Suppressor macrophage treated with lipopolysaccharide for 1 hour (primary cell): Measurements from ENCODE around the gene TRDMT1.

Source experiments
- DNase-seq, 3 donors: peaks; one replicate each; pipeline ENCODE4 v3.0.0-alpha.2; 2020 to 2022

TRDMT1 gene

DNA sequence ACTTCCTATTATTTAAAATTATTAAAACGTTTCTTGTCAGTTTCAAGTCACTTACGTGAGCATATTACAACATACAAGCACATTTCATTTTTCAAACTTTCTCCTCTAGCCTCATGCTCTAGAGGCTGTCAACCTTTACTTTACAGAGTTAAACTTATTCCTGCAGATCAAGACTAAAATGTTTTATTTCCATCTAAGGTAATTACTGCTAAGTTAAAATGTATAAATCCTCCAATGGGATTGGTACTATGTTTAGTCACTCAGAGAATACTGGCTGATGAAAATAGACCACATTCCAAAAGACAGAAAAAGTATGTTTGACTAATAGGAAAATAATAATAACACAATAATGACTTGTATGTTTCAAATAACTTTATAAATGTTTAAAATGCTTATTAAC lies 8.4 kb upstream of the TRDMT1 start:
- peak in 2 of 3 donors; percentile 33 to 42 for DNase-seq

DNA sequence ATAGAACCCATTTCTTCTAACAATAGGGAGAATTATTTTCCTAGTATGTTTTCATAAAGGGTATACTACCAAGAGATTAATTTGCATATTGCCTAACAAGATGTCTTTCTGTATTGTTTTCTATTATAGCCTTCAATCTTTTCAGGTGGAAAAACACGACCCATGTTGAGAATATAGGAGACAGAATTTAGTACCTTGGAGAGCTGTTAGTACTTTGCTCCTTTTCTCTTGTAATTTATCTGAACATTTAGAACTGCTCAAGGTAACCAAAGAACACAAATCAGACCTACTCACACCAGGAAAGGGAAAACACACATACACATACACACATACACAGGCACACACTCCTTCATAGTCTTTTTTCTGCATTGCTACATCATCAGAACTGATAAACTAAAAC lies 7.8 kb upstream of the TRDMT1 start:
- DNase-seq = no peak

DNA sequence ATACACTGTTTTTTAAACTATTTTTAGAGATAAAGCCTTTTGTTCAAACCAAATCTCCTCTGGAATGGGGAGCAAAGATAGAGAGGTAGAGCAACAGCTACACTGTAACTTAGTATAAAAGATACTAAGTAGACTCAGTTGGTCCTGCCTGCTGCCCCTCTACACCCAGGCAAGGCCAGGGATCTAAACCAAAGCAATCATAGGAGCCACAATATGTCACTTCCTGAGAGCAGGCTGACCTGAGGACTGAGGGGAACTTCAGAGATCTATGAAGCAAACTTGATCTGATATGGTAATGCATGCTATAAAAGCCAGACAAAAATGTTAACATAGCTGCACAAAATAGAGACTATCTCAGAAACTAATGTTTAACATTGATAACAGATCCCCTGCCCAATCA lies 7.0 kb upstream of the TRDMT1 start:
- peak in 1 of 3 donors; percentile 22 for DNase-seq

DNA sequence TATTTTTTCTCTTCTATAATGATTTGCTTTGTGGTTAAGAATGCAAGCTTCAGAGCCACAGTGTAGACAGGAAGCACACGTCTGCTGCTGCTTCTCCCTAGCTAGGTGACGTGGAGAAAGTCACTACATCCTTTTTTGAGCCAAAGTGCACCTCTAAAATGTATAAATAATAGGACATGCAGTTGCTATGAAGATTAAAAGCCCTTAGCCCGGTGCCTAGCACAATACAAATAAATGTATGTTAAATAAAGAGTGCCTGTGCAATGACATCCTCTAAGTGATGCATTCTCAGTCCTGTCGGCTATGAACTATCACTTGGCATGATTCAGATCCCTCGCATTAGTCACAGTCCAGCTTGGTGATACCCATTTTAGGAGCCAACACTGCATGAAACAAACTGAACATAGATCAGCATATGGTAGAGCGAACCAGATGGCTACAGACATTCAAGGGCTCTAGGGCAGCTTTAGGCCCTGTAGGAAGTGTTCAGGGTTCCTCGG lies 4.8 kb upstream of the TRDMT1 start:
- peak; percentile 74 to 90 (median 87) for DNase-seq

DNA sequence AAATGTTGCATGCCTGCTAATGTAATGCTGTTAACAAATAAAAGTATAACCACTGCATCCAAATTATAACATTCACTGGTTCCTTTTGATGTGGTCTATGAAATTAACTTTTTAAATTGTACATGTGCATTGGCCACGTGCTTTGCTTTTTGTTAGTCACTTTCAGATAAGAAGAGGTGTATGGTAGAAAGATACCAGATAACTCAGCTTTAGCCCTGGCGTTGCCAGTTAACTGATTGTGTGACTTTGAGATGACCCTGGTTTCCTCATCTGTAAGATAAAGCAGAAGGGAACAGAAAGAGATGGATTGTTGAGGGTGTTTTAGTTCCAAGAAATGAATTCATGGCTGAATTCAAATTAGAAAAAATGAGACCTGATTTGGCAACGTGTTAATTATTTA lies 1.9 kb upstream of the TRDMT1 start:
- DNase-seq = no peak

DNA sequence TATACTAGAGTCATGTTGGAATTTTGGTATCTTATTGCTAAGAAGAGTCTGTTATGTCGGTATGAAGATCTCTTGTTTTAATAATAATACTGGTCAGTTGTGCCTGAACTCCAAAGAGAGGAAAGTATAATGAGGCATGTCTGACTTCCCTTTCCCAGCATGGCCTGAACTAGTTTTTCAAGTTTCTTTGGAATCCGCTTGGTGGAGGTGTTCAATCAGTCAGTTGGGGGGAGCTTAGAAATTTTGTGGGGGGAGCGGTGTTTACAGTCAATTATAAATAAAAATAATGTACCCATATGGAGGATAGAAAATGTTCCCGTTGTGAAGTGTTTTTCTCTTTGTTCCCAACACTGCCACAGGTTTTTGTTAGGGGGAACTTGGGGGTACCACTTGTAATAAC lies 1.5 kb upstream of the TRDMT1 start:
- no peak for DNase-seq

DNA sequence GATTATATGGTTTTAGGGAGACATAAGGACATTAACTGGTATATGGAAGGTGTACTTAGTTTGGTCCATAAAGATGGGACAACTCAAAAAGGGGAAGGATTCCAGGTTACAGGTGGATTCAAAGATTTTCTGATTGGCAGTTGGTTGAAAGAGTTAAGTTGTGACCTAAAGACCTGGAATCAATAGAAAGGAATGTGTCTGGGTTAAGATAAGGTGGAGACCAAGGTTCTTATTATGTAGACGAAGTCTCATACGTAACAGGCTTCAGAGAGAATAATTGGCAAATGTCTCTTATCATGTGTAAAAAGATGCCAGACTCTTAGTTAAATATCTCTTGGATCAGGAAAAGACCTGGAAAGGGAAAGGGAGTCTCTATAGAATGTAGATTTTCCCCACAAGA lies 1.0 kb upstream of the TRDMT1 start:
- DNase-seq = no peak

DNA sequence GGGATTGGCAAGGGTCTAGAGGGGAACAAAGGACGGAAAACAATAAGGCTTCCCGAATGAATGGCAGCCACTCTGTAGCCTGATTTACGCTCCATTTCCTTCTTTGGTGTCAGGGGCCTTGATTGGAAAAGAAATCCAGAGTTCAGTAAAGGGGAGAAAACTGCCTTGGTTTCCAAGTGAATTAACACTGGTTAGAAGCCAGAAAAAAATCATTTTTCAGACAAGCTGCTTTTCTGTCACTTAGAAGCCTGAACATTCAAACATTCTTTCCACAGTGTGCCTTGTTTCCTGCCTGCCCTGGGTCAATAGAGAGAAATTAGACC lies 283 bp upstream of the TRDMT1 start:
- DNase-seq = no peak

DNA sequence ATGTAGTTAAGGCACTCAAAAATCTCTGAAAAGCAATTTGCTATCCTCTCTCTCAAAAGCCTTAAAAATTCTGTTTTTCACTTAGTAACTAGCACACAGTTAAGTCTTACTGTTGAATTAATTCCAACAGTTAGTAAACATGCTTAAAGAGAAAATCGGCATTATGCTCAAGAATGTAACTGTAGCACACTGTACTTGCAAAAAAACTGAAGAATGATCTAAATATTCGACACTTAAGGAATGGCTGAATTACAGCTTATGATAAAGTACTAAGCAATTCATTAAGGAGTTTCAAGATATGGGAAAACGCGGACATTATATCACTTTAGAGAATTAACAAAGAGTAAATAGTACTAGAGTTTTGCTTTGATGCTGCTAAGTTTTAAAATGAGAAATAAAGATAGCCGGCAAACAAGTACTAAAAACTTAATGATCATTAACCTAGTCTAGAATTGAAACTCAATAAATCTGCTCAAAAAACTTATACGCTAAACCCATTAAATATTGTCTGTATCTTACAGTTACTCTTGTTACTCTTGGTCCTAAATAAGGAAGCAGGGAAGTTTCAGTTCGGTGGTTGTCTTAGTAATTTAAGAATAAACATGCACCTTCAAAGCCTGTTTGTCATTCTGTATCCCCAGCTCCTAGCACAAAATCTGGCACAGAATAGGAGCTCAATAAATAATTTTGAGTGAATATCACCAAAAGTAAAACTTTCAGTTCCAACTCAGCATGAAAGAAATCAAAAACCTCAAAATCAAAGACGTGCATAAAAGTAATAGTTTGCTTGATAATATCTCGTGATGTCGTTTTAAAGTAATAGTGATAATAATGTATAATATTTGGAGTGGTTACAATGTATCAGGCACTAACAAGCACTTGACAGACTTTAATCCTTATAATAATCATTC lies 1.2 kb downstream of the TRDMT1 start:
- DNase-seq = peak; percentile 45 to 73 (median 66)

DNA sequence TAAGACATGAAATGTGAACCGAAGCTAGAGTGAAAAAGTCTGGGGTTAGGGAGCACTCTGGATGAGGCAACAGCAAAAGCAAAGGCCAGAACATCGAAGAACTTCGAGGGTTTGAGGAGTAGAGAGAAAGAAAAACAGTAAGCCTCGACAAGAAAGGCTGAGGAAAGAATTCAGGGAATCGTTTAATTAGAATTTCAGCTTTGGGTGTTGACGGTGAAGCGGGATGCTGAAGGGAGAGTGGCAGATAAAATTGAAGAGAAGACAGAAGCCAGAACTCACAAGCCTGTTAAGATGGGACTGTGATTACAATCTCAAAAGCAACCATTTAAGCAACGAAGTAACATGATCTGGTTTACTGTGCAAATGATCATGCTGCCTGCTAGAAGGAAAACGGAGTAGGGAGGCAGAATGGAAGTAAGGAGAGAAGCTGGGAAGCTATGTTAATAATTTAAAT lies 2.1 kb downstream of the TRDMT1 start:
- DNase-seq = no peak

DNA sequence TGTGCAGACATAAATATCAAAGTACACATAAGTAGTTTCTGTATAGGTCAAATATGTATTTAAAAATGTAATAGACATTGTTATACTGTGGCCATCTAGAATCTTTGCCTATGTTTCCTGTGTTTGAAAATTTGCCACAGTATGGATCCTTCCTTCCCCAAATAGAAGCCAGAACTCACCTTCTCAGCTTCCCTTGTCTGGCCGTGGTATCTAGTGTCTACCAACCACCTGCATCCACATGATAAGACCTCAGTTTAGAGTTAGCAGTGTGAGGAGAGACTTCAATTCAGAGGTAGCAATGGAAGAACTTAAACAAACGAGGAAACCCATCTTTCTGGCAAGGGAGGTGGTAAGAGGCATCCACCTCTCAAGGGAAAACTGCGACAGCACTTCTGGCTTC lies 4.9 kb downstream of the TRDMT1 start:
- no peak for DNase-seq

DNA sequence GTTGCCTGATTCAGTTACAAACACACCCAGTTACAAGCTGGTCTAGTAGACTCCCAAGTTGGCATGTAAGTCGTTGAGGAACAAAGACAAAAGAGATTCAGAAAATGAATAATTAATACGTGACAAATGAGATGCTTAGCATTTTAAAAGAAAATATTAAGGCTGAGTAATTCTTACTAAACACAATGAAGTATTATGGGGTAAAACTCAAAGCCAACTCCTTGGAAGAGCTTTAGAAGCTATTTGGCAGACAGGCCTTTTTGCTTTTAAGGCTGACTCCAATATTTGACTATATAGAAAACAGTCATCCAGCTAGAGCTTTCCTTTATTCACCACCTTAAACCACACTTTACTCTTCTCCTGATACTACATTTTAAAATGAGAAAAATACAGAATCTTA lies 5.4 kb downstream of the TRDMT1 start:
- DNase-seq = no peak

DNA sequence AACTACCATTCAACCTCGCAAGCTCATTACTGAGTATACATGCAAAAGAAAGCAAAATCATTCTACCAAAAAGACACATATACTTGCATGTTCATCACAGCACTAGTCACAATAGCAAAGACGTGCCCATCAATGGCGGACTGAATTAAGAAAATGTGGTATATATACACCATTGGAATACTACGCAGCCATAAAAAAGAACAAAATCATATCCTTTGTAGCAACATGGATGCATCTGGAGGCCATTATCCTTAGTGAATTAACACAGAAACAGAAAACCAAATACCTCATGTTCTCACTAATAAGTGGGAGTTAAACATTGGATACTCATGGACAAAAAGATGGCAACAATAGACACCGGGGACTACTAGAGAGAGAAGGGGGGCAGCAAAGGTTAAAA lies 6.4 kb downstream of the TRDMT1 start:
- DNase-seq = no peak

DNA sequence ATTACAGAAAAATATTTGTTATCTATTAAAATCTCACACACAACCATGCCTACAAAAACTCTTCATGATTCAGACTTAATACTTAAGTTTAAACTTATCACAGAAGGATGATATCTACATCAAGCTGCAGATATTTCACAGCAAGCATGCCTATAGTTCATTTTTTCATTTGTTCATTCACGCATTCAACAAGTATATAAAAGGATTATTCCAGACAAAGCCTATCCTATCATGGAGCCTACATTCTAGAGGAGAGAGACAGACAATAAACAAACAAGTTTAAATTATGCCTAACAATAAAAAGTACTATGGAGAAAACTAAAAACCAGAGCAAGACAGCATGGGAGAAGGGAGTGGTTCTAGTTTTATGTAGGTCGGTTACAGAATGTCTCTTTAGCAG lies 10.9 kb downstream of the TRDMT1 start:
- DNase-seq = no peak

DNA sequence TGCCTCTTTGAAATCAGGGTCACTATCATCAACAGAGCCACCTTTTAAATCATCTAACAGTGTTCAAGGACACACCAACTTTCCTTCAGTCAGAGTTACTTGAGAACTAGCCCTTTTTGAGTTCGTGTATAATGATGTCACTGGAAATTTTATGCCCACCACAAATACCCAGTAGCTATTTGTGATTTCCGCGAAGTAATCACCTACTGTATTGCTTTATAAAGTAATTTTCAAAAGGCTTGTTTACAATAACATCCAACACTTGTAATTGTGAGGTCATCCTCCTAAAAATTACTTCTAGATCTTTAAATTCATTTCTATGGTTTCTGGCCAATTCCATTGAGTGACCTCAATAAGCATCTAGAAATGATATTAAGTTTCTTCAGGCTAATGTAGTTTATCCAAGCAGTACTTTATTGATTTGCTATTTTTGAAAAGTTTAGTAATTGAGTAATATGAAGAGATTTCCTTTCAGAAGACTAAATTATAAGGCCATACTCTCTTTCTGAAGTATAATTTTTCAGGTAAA lies 12.8 kb downstream of the TRDMT1 start:
- peak; percentile 28 to 71 (median 47) for DNase-seq

DNA sequence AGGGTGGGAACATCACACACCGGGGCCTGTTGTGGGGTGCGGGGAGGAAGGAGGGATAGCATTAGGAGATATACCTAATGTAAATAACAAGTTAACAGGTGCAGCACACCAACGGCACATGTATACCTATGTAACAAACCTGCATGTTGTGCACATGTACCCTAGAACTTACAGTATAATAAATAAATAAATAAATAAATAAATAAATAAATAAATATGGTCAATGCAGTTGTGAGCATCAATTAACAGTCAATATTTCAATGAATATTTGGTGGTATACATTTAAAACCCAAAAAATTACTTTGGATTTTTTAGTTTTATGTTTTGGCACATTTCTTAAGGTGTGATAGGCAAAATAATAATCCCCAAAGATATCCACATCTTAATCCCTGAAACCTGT lies 15.6 kb downstream of the TRDMT1 start:
- DNase-seq = no peak

DNA sequence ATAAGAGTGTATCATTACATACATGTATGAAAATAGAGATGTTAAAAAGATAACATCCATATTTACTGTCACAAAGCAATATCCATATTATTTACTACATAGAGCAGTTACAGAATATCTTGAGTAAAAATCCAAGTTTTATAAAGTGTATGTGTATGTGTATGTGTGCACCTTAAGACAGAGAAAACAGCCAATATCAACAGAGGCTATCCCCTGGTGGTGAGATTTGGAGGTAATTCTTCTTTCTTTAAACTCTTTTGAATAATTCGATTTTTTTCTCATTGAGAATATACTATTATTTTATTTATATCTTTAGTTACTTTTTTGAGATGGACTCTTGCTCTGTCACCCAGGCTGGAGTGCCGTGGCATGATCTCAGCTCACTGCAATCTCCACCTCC lies 18.4 kb downstream of the TRDMT1 start:
- no peak for DNase-seq

DNA sequence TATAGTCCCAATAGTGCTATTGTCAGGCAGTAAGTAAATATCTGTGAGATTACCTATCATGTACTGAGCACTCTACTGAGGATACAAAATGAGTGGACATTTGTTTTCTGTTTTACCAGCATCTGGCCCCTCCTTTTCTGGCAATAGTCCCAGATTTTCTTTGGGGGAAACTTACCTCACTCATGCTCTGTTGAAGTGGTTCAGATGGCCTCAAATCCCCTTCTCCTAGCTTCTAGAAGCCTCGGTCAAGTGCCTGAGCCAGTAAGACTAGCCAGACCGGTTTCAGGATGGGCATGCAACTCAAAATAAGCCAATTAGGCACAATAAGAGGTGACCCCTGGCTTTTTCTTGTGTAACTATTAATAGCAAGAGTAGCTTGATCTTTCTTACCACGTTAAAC lies 19.7 kb downstream of the TRDMT1 start:
- DNase-seq = no peak

DNA sequence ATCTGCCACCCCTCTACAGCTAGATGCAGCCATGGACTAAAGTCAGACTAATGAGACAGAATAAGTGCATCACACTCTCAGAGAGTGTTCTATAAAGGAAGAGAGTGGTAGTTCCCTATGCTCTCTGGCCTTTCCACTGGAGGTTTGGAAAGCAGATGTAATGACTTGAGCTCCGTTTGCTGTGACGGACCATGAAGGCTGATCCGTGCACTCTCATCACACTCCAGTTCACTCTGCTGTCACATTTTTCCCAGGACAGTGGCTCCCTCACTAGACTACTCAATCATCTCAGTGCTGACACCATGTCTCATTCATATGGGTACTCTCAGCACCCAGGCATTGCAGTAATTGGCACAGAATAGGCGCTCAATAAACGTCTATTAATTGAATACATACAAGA lies 20.4 kb downstream of the TRDMT1 start:
- no peak for DNase-seq

DNA sequence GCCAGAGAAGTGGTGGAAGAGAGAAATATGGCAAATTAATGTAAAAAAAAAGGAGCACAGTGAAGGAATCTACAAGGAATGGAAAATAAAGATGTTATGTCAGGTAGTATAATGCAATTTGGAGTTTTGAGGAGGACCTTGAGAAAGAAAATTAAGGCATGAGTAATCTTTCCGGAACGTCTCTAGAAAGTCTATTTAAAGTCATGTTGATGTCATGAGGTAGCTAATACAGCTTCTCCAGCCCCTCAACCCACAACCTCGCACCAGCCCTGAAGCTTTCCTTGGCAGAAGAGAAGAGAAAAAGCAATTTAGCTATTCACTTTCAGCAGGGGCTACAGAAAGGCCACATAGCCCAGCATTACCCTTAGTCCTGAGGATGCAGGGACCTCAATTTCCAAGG lies 22.5 kb downstream of the TRDMT1 start:
- peak; percentile 31 to 44 (median 34) for DNase-seq

DNA sequence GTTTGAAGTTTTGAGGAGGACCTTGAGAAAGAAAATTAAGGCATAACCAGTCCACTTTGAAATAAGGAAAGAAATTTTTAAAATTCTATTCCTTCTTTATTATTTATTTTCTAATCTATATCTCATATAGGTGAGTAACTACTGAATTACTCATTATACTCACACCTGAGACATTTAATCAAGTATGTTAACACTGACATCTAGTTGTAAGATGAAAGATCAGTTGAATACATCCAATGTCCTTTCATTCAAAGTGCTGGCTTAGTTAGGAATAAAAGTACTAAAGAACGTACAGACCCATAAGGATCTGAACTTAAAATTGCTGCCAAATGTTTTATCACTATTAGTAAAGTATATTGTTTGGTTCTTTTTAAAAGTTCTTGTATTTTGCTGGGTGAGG lies 23.5 kb downstream of the TRDMT1 start:
- DNase-seq = no peak

DNA sequence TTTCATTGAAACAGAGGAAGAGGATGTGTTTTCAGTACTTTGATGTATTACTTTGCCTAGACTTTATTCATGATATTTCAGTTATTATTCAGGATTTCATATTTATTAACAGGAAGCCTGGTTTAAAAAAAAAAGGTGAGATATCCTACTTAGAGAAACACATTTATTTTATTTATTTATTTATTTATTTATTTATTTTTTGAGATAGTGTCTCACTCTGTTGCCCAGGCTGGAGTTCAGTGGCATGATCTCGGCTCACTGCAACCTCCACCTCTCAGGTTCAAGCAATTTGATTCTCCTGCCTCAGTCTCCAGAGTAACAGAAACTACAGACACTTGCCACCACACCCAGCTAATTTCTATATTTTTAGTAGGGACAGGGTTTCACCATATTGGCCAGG lies 24.5 kb downstream of the TRDMT1 start:
- no peak for DNase-seq

DNA sequence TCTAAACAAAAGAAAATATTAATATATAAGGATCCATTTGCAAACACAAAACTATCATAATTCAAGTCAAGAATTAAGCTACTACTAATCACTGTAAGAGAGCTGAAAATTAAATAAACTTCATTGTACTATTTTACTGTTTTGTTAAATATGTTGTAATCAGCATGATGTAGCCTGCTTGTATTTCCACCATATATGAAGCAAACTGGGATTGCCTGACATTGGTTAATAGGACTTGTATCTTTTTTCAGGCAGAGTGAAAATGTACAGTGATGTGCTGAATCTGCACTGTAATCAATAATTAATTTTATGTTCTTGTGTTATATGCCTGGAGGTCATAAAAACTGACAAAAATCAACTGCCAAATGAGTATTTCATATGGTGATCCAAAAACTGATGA lies 25.4 kb downstream of the TRDMT1 start:
- peak; percentile 38 to 69 (median 67) for DNase-seq

DNA sequence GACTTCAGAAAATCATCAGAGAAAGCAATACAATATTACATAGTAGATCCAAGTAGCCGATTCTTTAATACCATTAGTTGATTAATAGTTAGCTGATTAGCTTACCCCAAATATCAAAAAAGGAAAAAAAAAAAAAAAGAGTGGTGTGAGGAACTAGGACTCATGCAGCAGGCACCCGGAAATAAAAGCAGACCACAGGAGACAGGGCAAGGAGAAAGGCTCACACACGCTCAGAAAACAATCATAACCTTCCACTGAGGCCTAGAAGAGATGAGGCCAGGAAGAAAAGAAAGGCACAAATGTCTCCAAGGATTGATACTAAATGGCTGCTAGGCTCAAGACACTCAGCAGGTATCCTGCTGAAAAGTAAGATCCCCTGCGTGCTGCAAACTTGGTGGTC lies 25.9 kb downstream of the TRDMT1 start:
- DNase-seq = peak in 2 of 3 donors; percentile 27 to 35

DNA sequence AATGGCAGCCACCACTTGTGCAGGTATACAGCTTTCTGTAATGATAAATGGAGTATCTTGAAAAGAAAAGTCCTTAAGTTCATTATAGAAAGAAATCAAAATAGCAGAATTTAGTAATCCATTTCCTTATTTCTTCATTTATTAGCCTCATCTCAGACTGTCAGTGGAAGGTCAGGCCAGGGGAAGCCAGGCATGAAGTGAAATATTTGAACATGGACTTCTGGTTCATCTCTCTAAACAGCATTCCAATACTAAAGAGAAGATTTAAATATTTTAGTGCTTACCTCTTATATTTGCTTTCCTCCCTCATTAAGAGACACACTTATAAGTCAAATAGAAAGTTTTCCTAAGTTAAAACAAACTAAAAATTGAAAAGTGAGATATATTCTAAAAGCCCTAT lies 26.8 kb downstream of the TRDMT1 start:
- DNase-seq = peak in 1 of 3 donors; percentile 13
